Measurements from ENCODE around the gene FAM120A. TPM values are rescaled to one million over a fixed set of nuclear protein-coding genes. Genes with fewer than 3 reads are reported as not detected.
A peak's percentile ranks its signal among the peaks of the same experiment; 100 is the strongest.

FAM120A gene
- total RNA-seq, 1 experiment from 2014 or later: 79.3 TPM

GRCh38 chr9:93523518-93524144 is 72.1 kb downstream of the FAM120A start:
- Histone ChIP-seq H3K4me3 (ENCODE audit: low read length) (no peak overlapping the region), H2AFZ (ENCODE audit: low read length) (no peak overlapping the region), H3K36me3 (ENCODE audit: insufficient read depth, low read length) (peaks cover 37% of the 10 kb centered on the region), H3K4me1 (ENCODE audit: low read length) (no peaks in the 10 kb centered on the region), H3K27me3 (ENCODE audit: low read length) (no peaks in the 10 kb centered on the region), H3K4me2 (ENCODE audit: low read depth, low read length, poor library complexity, severe bottlenecking) (no peak overlapping the region), H4K20me1 (ENCODE audit: insufficient read depth, low read depth, low read length) (no peaks in the 10 kb centered on the region), H3K9me2 (replicated peaks; ENCODE audit: insufficient read depth, low read length) (no peaks in the 10 kb centered on the region), H3K27ac (ENCODE audit: low read length) (no peak overlapping the region), H3K79me2 (ENCODE audit: low read length) (peaks cover 84% of the 10 kb centered on the region), H3K9ac (ENCODE audit: low read length) (no peak overlapping the region), H3K9me3 (ENCODE audit: low read length) (no peaks in the 10 kb centered on the region)
- no peak for DNase-seq

GRCh38 chr9:93525476-93525875 is 74.0 kb downstream of the FAM120A start:
- Histone ChIP-seq H3K36me3 (ENCODE audit: insufficient read depth, low read length) (peaks cover 46% of the 10 kb centered on the region; the same call in 1 of the 2 replicates), H3K9me3 (ENCODE audit: low read length) (no peaks in the 10 kb centered on the region), H3K9ac (ENCODE audit: low read length) (no peak overlapping the region), H3K4me1 (ENCODE audit: low read length) (no peaks in the 10 kb centered on the region), H2AFZ (ENCODE audit: low read length) (no peak overlapping the region), H3K27ac (ENCODE audit: low read length) (no peak overlapping the region), H3K9me2 (replicated peaks; ENCODE audit: insufficient read depth, low read length) (no peaks in the 10 kb centered on the region), H4K20me1 (ENCODE audit: insufficient read depth, low read depth, low read length) (no peaks in the 10 kb centered on the region), H3K27me3 (ENCODE audit: low read length) (no peaks in the 10 kb centered on the region), H3K4me3 (ENCODE audit: low read length) (no peak overlapping the region), H3K79me2 (ENCODE audit: low read length) (peaks cover 81% of the 10 kb centered on the region), H3K4me2 (ENCODE audit: low read depth, low read length, poor library complexity, severe bottlenecking) (no peak overlapping the region)
- DNase-seq: no peak

DNA sequence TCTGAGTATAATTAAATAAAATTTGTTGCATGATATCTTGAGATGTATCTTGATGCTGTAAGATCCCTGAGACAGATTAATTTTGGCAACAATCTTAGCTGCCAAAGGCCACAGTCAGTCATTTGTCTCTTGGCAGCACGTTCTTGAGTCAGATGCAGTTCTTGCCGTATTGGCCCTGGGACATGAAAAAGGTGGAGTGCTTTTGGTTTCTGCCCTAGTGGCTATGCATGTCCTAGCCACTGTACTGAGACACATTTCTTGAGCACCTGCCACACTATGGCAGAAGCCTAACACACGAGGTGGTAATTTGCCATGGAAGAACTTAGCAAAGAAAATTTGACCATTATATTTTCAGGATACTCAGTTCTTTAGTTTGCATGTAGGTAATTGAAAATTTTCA is 79.9 kb downstream of the FAM120A start:
- DNase-seq: no peak
- H3K27me3 ChIP-seq (ENCODE audit: low read length): no peaks in the 10 kb centered on the region
- peaks cover 61% of the 10 kb centered on the region; the same call in 1 of the 2 replicates for H3K36me3 ChIP-seq (ENCODE audit: insufficient read depth, low read length)
- no peaks in the 10 kb centered on the region for H3K4me1 ChIP-seq (ENCODE audit: low read length)
- no peak overlapping the region for H3K4me2 ChIP-seq (ENCODE audit: low read depth, low read length, poor library complexity, severe bottlenecking)
- no peaks in the 10 kb centered on the region for H4K20me1 ChIP-seq (ENCODE audit: insufficient read depth, low read depth, low read length)
- no peaks in the 10 kb centered on the region for H3K9me2 ChIP-seq (replicated peaks; ENCODE audit: insufficient read depth, low read length)
- H3K9ac ChIP-seq (ENCODE audit: low read length): no peak overlapping the region
- H2AFZ ChIP-seq (ENCODE audit: low read length): no peak overlapping the region
- no peaks in the 10 kb centered on the region for H3K9me3 ChIP-seq (ENCODE audit: low read length)
- H3K79me2 ChIP-seq (ENCODE audit: low read length): peaks cover 75% of the 10 kb centered on the region
- H3K27ac ChIP-seq (ENCODE audit: low read length): no peak overlapping the region
- H3K4me3 ChIP-seq (ENCODE audit: low read length): no peak overlapping the region

- Histone ChIP-seq H3K27ac (ENCODE audit: low read length) (no peak overlapping the region), H4K20me1 (ENCODE audit: insufficient read depth, low read depth, low read length) (no peaks in the 10 kb centered on the region), H3K4me2 (ENCODE audit: low read depth, low read length, poor library complexity, severe bottlenecking) (no peak overlapping the region), H2AFZ (ENCODE audit: low read length) (no peak overlapping the region), H3K27me3 (ENCODE audit: low read length) (no peaks in the 10 kb centered on the region), H3K79me2 (ENCODE audit: low read length) (peaks cover 77% of the 10 kb centered on the region), H3K9me2 (replicated peaks; ENCODE audit: insufficient read depth, low read length) (no peaks in the 10 kb centered on the region), H3K36me3 (ENCODE audit: insufficient read depth, low read length) (peaks cover 54% of the 10 kb centered on the region; the same call in 1 of the 2 replicates), H3K4me3 (ENCODE audit: low read length) (no peak overlapping the region), H3K9me3 (ENCODE audit: low read length) (no peaks in the 10 kb centered on the region), H3K9ac (ENCODE audit: low read length) (no peak overlapping the region), H3K4me1 (ENCODE audit: low read length) (no peaks in the 10 kb centered on the region)
- DNase-seq: no peak
Observed at GRCh38 chr9:93532141-93532540, 80.7 kb downstream of the FAM120A start.

DNA sequence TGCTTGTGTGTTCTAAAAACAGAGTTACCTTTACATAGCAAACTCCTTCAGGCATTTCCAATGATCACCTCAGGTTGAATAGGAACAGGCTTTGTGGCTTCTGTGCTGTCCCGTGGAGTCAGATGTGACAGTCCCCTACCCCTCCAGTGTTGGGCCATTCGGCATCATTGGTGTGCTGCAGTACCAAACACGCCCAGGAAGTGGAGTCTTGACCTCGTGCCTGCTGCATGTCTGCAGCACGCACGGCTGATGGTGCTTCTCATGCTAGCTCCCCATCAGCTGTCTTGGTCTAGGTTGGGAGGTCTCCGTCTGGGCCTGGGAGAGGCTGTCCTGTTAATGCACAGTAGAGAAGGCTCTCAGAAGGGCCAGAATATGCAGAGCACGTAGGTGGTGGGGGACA is 82.4 kb downstream of the FAM120A start:
- peaks cover 82% of the 10 kb centered on the region for H3K79me2 ChIP-seq (ENCODE audit: low read length)
- H3K9me2 ChIP-seq (replicated peaks; ENCODE audit: insufficient read depth, low read length): no peaks in the 10 kb centered on the region
- no peak overlapping the region for H3K4me3 ChIP-seq (ENCODE audit: low read length)
- H3K9me3 ChIP-seq (ENCODE audit: low read length): no peaks in the 10 kb centered on the region
- no peak overlapping the region for H3K9ac ChIP-seq (ENCODE audit: low read length)
- no peaks in the 10 kb centered on the region for H4K20me1 ChIP-seq (ENCODE audit: insufficient read depth, low read depth, low read length)
- H3K27me3 ChIP-seq (ENCODE audit: low read length): no peaks in the 10 kb centered on the region
- peaks cover 45% of the 10 kb centered on the region; the same call in 1 of the 2 replicates for H3K36me3 ChIP-seq (ENCODE audit: insufficient read depth, low read length)
- DNase-seq: peak; percentile 47
- H3K27ac ChIP-seq (ENCODE audit: low read length): no peak overlapping the region
- H2AFZ ChIP-seq (ENCODE audit: low read length): no peak overlapping the region
- H3K4me1 ChIP-seq (ENCODE audit: low read length): no peaks in the 10 kb centered on the region
- H3K4me2 ChIP-seq (ENCODE audit: low read depth, low read length, poor library complexity, severe bottlenecking): no peak overlapping the region

DNA sequence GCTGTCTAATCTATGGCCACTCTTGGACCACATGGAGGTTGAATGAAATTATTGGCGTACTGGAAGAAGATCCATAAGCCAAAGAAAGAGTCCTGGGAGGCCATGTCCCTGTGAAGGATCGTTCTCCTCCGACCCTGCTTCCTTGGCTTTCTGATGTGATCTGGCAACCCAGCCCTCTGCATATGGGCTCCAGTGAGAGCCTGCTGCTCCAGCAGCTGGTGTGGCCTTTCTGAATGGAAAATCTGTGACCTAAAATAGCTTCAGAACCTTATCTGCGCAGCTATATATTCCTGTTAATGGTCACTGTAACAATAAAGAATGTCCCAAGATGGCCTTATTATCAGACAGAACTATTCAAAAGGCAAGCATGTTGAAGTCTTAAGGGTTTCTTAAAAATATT is 84.7 kb downstream of the FAM120A start:
- Histone ChIP-seq H2AFZ (ENCODE audit: low read length) (no peak overlapping the region), H3K9ac (ENCODE audit: low read length) (no peak overlapping the region), H4K20me1 (ENCODE audit: insufficient read depth, low read depth, low read length) (no peaks in the 10 kb centered on the region), H3K9me3 (ENCODE audit: low read length) (no peaks in the 10 kb centered on the region), H3K36me3 (ENCODE audit: insufficient read depth, low read length) (peaks cover 26% of the 10 kb centered on the region; the same call in 1 of the 2 replicates), H3K27ac (ENCODE audit: low read length) (no peak overlapping the region), H3K27me3 (ENCODE audit: low read length) (no peaks in the 10 kb centered on the region), H3K4me1 (ENCODE audit: low read length) (no peaks in the 10 kb centered on the region), H3K4me2 (ENCODE audit: low read depth, low read length, poor library complexity, severe bottlenecking) (no peak overlapping the region), H3K9me2 (replicated peaks; ENCODE audit: insufficient read depth, low read length) (no peaks in the 10 kb centered on the region), H3K79me2 (ENCODE audit: low read length) (peaks cover 85% of the 10 kb centered on the region), H3K4me3 (ENCODE audit: low read length) (no peak overlapping the region)
- no peak for DNase-seq

DNA sequence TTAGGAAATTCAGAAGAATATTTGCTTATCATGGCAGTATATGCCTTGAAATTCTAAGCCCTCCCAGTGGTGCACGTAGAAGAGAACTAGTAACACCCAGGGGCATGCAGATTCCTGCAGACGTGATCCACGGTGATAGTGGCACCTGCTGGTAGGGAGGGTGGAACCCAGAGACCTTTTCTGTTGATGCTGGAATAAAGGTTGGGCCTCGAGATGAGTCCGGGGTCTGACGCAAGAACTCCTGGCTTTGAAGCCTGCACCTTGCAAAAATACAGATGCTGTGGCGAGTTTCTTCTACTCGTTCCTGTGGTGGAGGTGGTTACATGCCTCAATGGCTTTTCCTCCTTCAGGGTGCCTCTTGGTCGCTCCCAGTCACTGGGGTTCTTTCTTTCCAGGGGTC is 85.4 kb downstream of the FAM120A start:
- no peak overlapping the region for H3K4me2 ChIP-seq (ENCODE audit: low read depth, low read length, poor library complexity, severe bottlenecking)
- H3K9me2 ChIP-seq (replicated peaks; ENCODE audit: insufficient read depth, low read length): no peaks in the 10 kb centered on the region
- H2AFZ ChIP-seq (ENCODE audit: low read length): no peak overlapping the region
- H3K9ac ChIP-seq (ENCODE audit: low read length): no peak overlapping the region
- peaks cover 24% of the 10 kb centered on the region; the same call in 1 of the 2 replicates for H3K36me3 ChIP-seq (ENCODE audit: insufficient read depth, low read length)
- H3K27me3 ChIP-seq (ENCODE audit: low read length): no peaks in the 10 kb centered on the region
- no peaks in the 10 kb centered on the region for H4K20me1 ChIP-seq (ENCODE audit: insufficient read depth, low read depth, low read length)
- H3K4me1 ChIP-seq (ENCODE audit: low read length): peaks cover 3% of the 10 kb centered on the region
- peaks cover 86% of the 10 kb centered on the region for H3K79me2 ChIP-seq (ENCODE audit: low read length)
- no peak for DNase-seq
- H3K9me3 ChIP-seq (ENCODE audit: low read length): no peaks in the 10 kb centered on the region
- no peak overlapping the region for H3K27ac ChIP-seq (ENCODE audit: low read length)
- H3K4me3 ChIP-seq (ENCODE audit: low read length): no peak overlapping the region

GRCh38 chr9:93540305-93540704 is 88.8 kb downstream of the FAM120A start:
- peaks cover 24% of the 10 kb centered on the region; the same call in 1 of the 2 replicates for H3K36me3 ChIP-seq (ENCODE audit: insufficient read depth, low read length)
- H4K20me1 ChIP-seq (ENCODE audit: insufficient read depth, low read depth, low read length): no peaks in the 10 kb centered on the region

More at GRCh38 chr9:93540305-93540704, 88.8 kb downstream of the FAM120A start:
- H3K27ac ChIP-seq (ENCODE audit: low read length): no peak overlapping the region
- no peak overlapping the region for H3K4me2 ChIP-seq (ENCODE audit: low read depth, low read length, poor library complexity, severe bottlenecking)
- no peaks in the 10 kb centered on the region for H3K9me2 ChIP-seq (replicated peaks; ENCODE audit: insufficient read depth, low read length)
- H3K9me3 ChIP-seq (ENCODE audit: low read length): no peaks in the 10 kb centered on the region
- DNase-seq: no peak
- no peaks in the 10 kb centered on the region for H3K27me3 ChIP-seq (ENCODE audit: low read length)
- peaks cover 9% of the 10 kb centered on the region for H3K4me1 ChIP-seq (ENCODE audit: low read length)
- peaks cover 84% of the 10 kb centered on the region for H3K79me2 ChIP-seq (ENCODE audit: low read length)
- H3K4me3 ChIP-seq (ENCODE audit: low read length): no peak overlapping the region
- no peak overlapping the region for H2AFZ ChIP-seq (ENCODE audit: low read length)
- H3K9ac ChIP-seq (ENCODE audit: low read length): no peak overlapping the region

Data from Karpas-422 (cell line).